OCI-LY1 (cell line): ENCODE measurements around the gene ALLC.

Experiments used
- CTCF ChIP-seq: fragments of 200-600 bp; sonication (generic), shearing (Covaris generic); IDR thresholded peaks from 2 replicates; pipeline ENCODE4 v1.5.1; 2017; ENCODE audit warnings: mild to moderate bottlenecking, antibody characterized with exemption, low read length, moderate library complexity, mixed read lengths
- EZH2 ChIP-seq: fragments of 200-600 bp; sonication (generic), shearing (Covaris generic); IDR thresholded peaks from 2 replicates; pipeline ENCODE4 v1.8.0; 2017; ENCODE audit warnings: borderline replicate concordance, mixed run types, mild to moderate bottlenecking, antibody characterized with exemption, low read length, moderate library complexity, mixed read lengths

DNA sequence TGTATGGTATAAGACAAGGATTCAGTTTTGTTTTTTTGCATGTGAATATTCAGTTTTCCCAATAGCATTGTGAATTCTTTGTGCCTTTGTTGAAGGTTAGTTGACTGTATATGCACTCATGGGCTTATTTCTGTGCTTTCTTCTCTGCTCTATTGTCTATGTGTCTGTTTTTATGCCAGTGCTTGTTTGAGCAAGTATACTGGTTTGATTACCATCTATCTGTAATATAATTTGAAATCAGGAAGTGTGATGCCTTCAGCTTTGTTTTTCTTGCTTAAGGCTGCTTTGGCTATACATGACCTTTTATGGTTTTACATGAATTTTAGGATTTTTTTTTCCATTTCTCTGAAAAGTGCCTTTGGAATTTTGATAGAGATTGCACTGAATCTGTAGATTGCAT is 39.6 kb upstream of the ALLC start:
- no peak for TF ChIP-seq CTCF
- TF ChIP-seq EZH2: no peak
